Hepatocyte (in vitro differentiated cells): Measurements from ENCODE around the gene TM4SF1. TPM values are rescaled to one million over a fixed set of nuclear protein-coding genes. Genes with fewer than 3 reads are reported as not detected.

Experiments used
- DNase-seq: peaks from one replicate; pipeline ENCODE4 v3.0.0-alpha.2; 2016; ENCODE audit warnings: low spot score
- H2AFZ ChIP-seq: fragments of 200-600 bp; sonication (generic); 2 replicates; pipeline ENCODE4 v1.6.0; 2016; ENCODE audit warnings: antibody characterized with exemption, mild to moderate bottlenecking
- H3K27ac ChIP-seq: fragments of 200-600 bp; sonication (generic); 2 replicates; pipeline ENCODE4 v1.5.1; 2016; ENCODE audit warnings: mild to moderate bottlenecking
- H3K27me3 ChIP-seq: fragments of 200-600 bp; sonication (generic); 2 replicates; pipeline ENCODE4 v1.6.1; 2016
- H3K36me3 ChIP-seq: fragments of 200-600 bp; sonication (generic); replicated peaks from 2 replicates; pipeline ENCODE4 v1.5.1; 2016; ENCODE audit warnings: low read depth; ENCODE audit not compliant: insufficient read depth
- H3K4me1 ChIP-seq: fragments of 200-600 bp; sonication (generic); 2 replicates; pipeline ENCODE4 v1.5.1; 2016; ENCODE audit warnings: mild to moderate bottlenecking, moderate library complexity; ENCODE audit not compliant: insufficient read depth
- H3K4me2 ChIP-seq: fragments of 200-600 bp; sonication (generic); 2 replicates; pipeline ENCODE4 v1.6.0; 2016
- H3K4me3 ChIP-seq: fragments of 200-600 bp; sonication (generic); 2 replicates; pipeline ENCODE4 v1.5.1; 2016; ENCODE audit warnings: mild to moderate bottlenecking
- H3K79me2 ChIP-seq: fragments of 200-600 bp; sonication (generic); 2 replicates; pipeline ENCODE4 v1.6.0; 2017; ENCODE audit warnings: mild to moderate bottlenecking
- H3K9me2 ChIP-seq: fragments of 200-600 bp; sonication (generic); replicated peaks from 2 replicates; pipeline ENCODE4 v1.6.0; 2017; ENCODE audit warnings: mild to moderate bottlenecking; ENCODE audit not compliant: insufficient read depth
- H3K9me3 ChIP-seq: fragments of 200-600 bp; sonication (generic); 2 replicates; pipeline ENCODE4 v1.5.1; 2016; ENCODE audit warnings: low read depth, mild to moderate bottlenecking
- H4K20me1 ChIP-seq: fragments of 200-600 bp; sonication (generic); 2 replicates; pipeline ENCODE4 v1.6.0; 2016; ENCODE audit warnings: mild to moderate bottlenecking; ENCODE audit not compliant: insufficient read depth, poor library complexity, severe bottlenecking
- CTCF ChIP-seq: fragments of 200-600 bp; sonication (generic); IDR thresholded peaks from 2 replicates; pipeline ENCODE4 v1.5.1; 2016; ENCODE audit warnings: antibody characterized with exemption, mild to moderate bottlenecking; ENCODE audit not compliant: poor library complexity
- EZH2 ChIP-seq: fragments of 200-600 bp; sonication (generic); IDR thresholded peaks from 2 replicates; pipeline ENCODE4 v1.6.1; 2016; ENCODE audit warnings: antibody characterized with exemption, mild to moderate bottlenecking, borderline replicate concordance
- EZH2phosphoT487 ChIP-seq: fragments of 200-600 bp; sonication (generic); IDR thresholded peaks from one replicate; pipeline ENCODE4 v1.6.1; 2018; ENCODE audit warnings: antibody characterized with exemption, mild to moderate bottlenecking, low read depth, moderate library complexity; ENCODE audit not compliant: unreplicated experiment, severe bottlenecking
- WGBS: methylation state at CpG from one replicate; pipeline ENCODE4 v1.1.6; 2016; ENCODE audit warnings: low lambda C conversion rate; ENCODE audit errors: missing lambda C conversion rate; 5-methylcytosine and 5-hydroxymethylcytosine counted together
- polyA plus RNA-seq: library from polyadenylated mRNA; unstranded; fragments of >200 nt; fragmentation: Nextera tagmentation; extraction: Ambion mirVana; gene quantifications from 2 replicates; pipeline ENCODE4 v1.2.1, GENCODE V29; 2016
- total RNA-seq: library from RNA; depleted of rRNA; stranded (reverse); fragments of >200 nt; gene quantifications from 2 replicates; pipeline ENCODE4 v1.2.3, GENCODE V29; 2014

TM4SF1 gene
- total and polyA plus RNA-seq, 2 experiments from 2014 or later: 166 to 179 TPM

- Histone ChIP-seq H4K20me1 (no peaks in the 10 kb centered on the region), H3K27ac (peak overlapping the region; percentile 90), H2AFZ (no peak overlapping the region), H3K27me3 (no peaks in the 10 kb centered on the region), H3K4me3 (no peak overlapping the region), H3K79me2 (no peaks in the 10 kb centered on the region), H3K9me3 (no peaks in the 10 kb centered on the region), H3K36me3 (no peaks in the 10 kb centered on the region), H3K9me2 (no peaks in the 10 kb centered on the region), H3K4me2 (peak overlapping the region; percentile 30), H3K4me1 (peaks cover 51% of the 10 kb centered on the region)
- DNase-seq: peak; percentile 59
- WGBS: 55% methylated on average over 7 of the region's 7 CpGs
- TF ChIP-seq CTCF (peak; percentile 26), EZH2phosphoT487 (no peak)
Observed at GRCh38 chr3:149371001-149371722, 6.3 kb downstream of the TM4SF1 start.

GRCh38 chr3:149369991-149370866, 7.2 kb downstream of the TM4SF1 start:
- 59% methylated on average over 3 of the region's 3 CpGs for WGBS
- Histone ChIP-seq H4K20me1 (no peaks in the 10 kb centered on the region), H3K4me3 (no peak overlapping the region), H3K9me2 (no peaks in the 10 kb centered on the region), H3K27me3 (no peaks in the 10 kb centered on the region), H3K4me2 (peak overlapping the region; percentile 30), H3K27ac (peak overlapping the region; percentile 90), H3K36me3 (no peaks in the 10 kb centered on the region), H3K9me3 (no peaks in the 10 kb centered on the region), H3K4me1 (peaks cover 51% of the 10 kb centered on the region), H3K79me2 (no peaks in the 10 kb centered on the region), H2AFZ (no peak overlapping the region)
- no peak for DNase-seq
- TF ChIP-seq CTCF: no peak
- no peak for TF ChIP-seq EZH2
- no peak for TF ChIP-seq EZH2phosphoT487

GRCh38 chr3:149368674-149369497, 8.6 kb downstream of the TM4SF1 start:
- Histone ChIP-seq H3K36me3 (no peaks in the 10 kb centered on the region), H3K27ac (peak overlapping the region; percentile 90), H2AFZ (no peak overlapping the region), H4K20me1 (no peaks in the 10 kb centered on the region), H3K79me2 (no peaks in the 10 kb centered on the region), H3K9me2 (no peaks in the 10 kb centered on the region), H3K9me3 (no peaks in the 10 kb centered on the region), H3K4me2 (no peak overlapping the region), H3K4me3 (no peak overlapping the region), H3K4me1 (peaks cover 51% of the 10 kb centered on the region), H3K27me3 (no peaks in the 10 kb centered on the region)
- no peak for TF ChIP-seq CTCF
- TF ChIP-seq EZH2phosphoT487: no peak
- TF ChIP-seq EZH2: no peak
- DNase-seq: no peak
- WGBS: 68% methylated on average over 6 of the region's 6 CpGs
